ENCODE results near the gene FTCD. TPM values are rescaled to one million over a fixed set of nuclear protein-coding genes. Genes with fewer than 3 reads are reported as not detected.
"Not testable (repeated sequence)": the region's sequence is repeated elsewhere in the genome, so short reads cannot be mapped to it uniquely, and the experiment has no call there.

FTCD gene
- total RNA-seq, result 8.8 to 12.5 TPM (median 9.6 TPM) in 3 replicates

- no peak within 1 kb of the TSS for H3K4me3 Mint-ChIP-seq
- H3K9me3 Mint-ChIP-seq, result no peaks in the 10 kb centered on the region
- no peak for DNase-seq (ENCODE audit: low spot score in 2 of 2, unreplicated experiment in 2 of 2)
- H3K27ac Mint-ChIP-seq, result no peak within 1 kb of the TSS
- H3K27me3 Mint-ChIP-seq (ENCODE audit: low read depth), result no peaks in the 10 kb centered on the region
- no peaks in the 10 kb centered on the region for H3K36me3 Mint-ChIP-seq
- TF ChIP-seq CTCF (IDR thresholded peaks at IDR 0.05; ENCODE audit: unreplicated experiment), result no peak
- H3K4me1 Mint-ChIP-seq, result peaks cover 8% of the 10 kb centered on the region
Observed at GRCh38 chr21:46155514-46156377, at the start of gene FTCD. Gene FTCD (minus strand): TSS chr21:46155579. CDS start chr21:46155523, 56 bp downstream.

- no peak overlapping the region for H3K27ac Mint-ChIP-seq
- peaks cover 36% of the 10 kb centered on the region for H3K36me3 Mint-ChIP-seq
- no peak for TF ChIP-seq CTCF (IDR thresholded peaks at IDR 0.05; ENCODE audit: unreplicated experiment)
Observed at GRCh38 chr21:46205166-46205565, 49.8 kb upstream of the FTCD start.

GRCh38 chr21:46203203-46203600, 47.8 kb upstream of the FTCD start:
- no peak overlapping the region for H3K4me3 Mint-ChIP-seq
- peaks cover 48% of the 10 kb centered on the region for H3K36me3 Mint-ChIP-seq
- no peak for DNase-seq (ENCODE audit: low spot score in 2 of 2, unreplicated experiment in 2 of 2)
- no peaks in the 10 kb centered on the region for H3K4me1 Mint-ChIP-seq
- peaks cover 6% of the 10 kb centered on the region for H3K9me3 Mint-ChIP-seq
- TF ChIP-seq CTCF (IDR thresholded peaks at IDR 0.05; ENCODE audit: unreplicated experiment), result no peak
- H3K27ac Mint-ChIP-seq, result no peak overlapping the region
- H3K27me3 Mint-ChIP-seq (ENCODE audit: low read depth), result no peaks in the 10 kb centered on the region

More at GRCh38 chr21:46205166-46205565, 49.8 kb upstream of the FTCD start:
- Mint-ChIP-seq H3K4me1 (no peaks in the 10 kb centered on the region), H3K27me3 (ENCODE audit: low read depth) (no peaks in the 10 kb centered on the region), H3K9me3 (no peaks in the 10 kb centered on the region), H3K4me3 (no peak overlapping the region)
- no peak for DNase-seq (ENCODE audit: low spot score in 2 of 2, unreplicated experiment in 2 of 2)

- Mint-ChIP-seq H3K4me1 (no peaks in the 10 kb centered on the region), H3K36me3 (peaks cover 49% of the 10 kb centered on the region), H3K9me3 (peaks cover 6% of the 10 kb centered on the region), H3K27ac (no peak overlapping the region), H3K4me3 (no peak overlapping the region), H3K27me3 (ENCODE audit: low read depth) (no peaks in the 10 kb centered on the region)
- no peak for DNase-seq (ENCODE audit: low spot score in 2 of 2, unreplicated experiment in 2 of 2)
- no peak for TF ChIP-seq CTCF (IDR thresholded peaks at IDR 0.05; ENCODE audit: unreplicated experiment)
Observed at GRCh38 chr21:46202592-46203202, 47.3 kb upstream of the FTCD start.

- not testable (repeated sequence) for H3K27me3 Mint-ChIP-seq (ENCODE audit: low read depth); DNase-seq (ENCODE audit: low spot score in 2 of 2, unreplicated experiment in 2 of 2); H3K9me3 Mint-ChIP-seq; H3K27ac Mint-ChIP-seq; H3K4me3 Mint-ChIP-seq; H3K4me1 Mint-ChIP-seq
- H3K36me3 Mint-ChIP-seq, result peaks cover 48% of the 10 kb centered on the region
Observed at GRCh38 chr21:46200877-46201803, 45.8 kb upstream of the FTCD start.
